HepG2 (cell line): ENCODE data around the gene DLX6. TPM values are rescaled to one million over a fixed set of nuclear protein-coding genes. Genes with fewer than 3 reads are reported as not detected.

Source experiments
- CREB1 ChIP-seq, 2 experiments: fragments of 450-650 bp in 1 of 2; IDR thresholded peaks; 2 replicates each; pipeline ENCODE4 v1.6.1; 2016 to 2017; ENCODE audit warnings: control low read depth in 1 of 2, mild to moderate bottlenecking in 1 of 2, missing compliant biosample characterization in 1 of 2, missing genetic modification characterization in 1 of 2
- FOXA1 ChIP-seq, 2 experiments: fragments of 450-650 bp in 1 of 2; sonication (generic) in 1 of 2; formaldehyde crosslinking in 1 of 2; IDR thresholded peaks; 2 replicates each; pipeline versions ENCODE4 v1.4.0 to v1.6.1; 2016 to 2020; ENCODE audit warnings: missing genetic modification reagents in 1 of 2
- HDAC1 ChIP-seq: sonication (generic); formaldehyde crosslinking; IDR thresholded peaks from 2 replicates; pipeline ENCODE4 v1.5.1; 2020; ENCODE audit warnings: mild to moderate bottlenecking, missing genetic modification reagents
- KDM6A ChIP-seq: IDR thresholded peaks from 2 replicates; pipeline ENCODE4 v1.6.1; 2016; ENCODE audit warnings: low read depth
- MYC ChIP-seq: sonication (generic); formaldehyde crosslinking; IDR thresholded peaks from 2 replicates; pipeline ENCODE4 v1.9.0; 2021; ENCODE audit warnings: missing genetic modification reagents, borderline replicate concordance
- NFRKB ChIP-seq: fragments of 450-650 bp; IDR thresholded peaks from 2 replicates; pipeline ENCODE4 v1.6.1; 2017
- RNF2 ChIP-seq: fragments of 450-650 bp; conservative IDR thresholded peaks from 2 replicates; pipeline ENCODE4 v1.6.1; 2016; ENCODE audit warnings: low read depth
- SPEN ChIP-seq: sonication (generic); formaldehyde crosslinking; IDR thresholded peaks from 2 replicates; pipeline ENCODE4 v1.5.1; 2020; ENCODE audit warnings: low read depth, mild to moderate bottlenecking, missing genetic modification reagents
- TCF7L2 ChIP-seq: IDR thresholded peaks from 2 replicates; pipeline ENCODE4 v1.6.1; 2011; ENCODE audit warnings: mild to moderate bottlenecking, low read depth, low read length, moderate library complexity
- ZNF782 ChIP-seq: sonication (generic); formaldehyde crosslinking; IDR thresholded peaks from 2 replicates; pipeline ENCODE4 v1.4.0; 2020; ENCODE audit warnings: missing genetic modification reagents, mild to moderate bottlenecking, borderline replicate concordance
- polyA plus RNA-seq, 8 experiments: library from polyadenylated mRNA; depleted of rRNA in 3 of 8; stranded (reverse) in 7 of 8; unstranded in 1 of 8; fragments of >200 nt; fragmentation: Illumina TruSeq in 4 of 8; extraction: Trizol in 4 of 8; gene quantifications; 2 replicates each; pipeline versions ENCODE4 v1.2.1 to v1.2.3, GENCODE V29; 2011 to 2016; ENCODE audit warnings: low read depth in 4 of 8, missing spikeins in 1 of 8, mixed read lengths in 1 of 8; ENCODE audit not compliant: insufficient read depth in 1 of 8
- total RNA-seq, 5 experiments: library from RNA; depleted of rRNA; stranded (reverse); fragments of >200 nt; fragmentation: Illumina TruSeq; extraction: Trizol; gene quantifications; 2 replicates each; pipeline ENCODE4 v1.2.3, GENCODE V29; 2016; ENCODE audit warnings: low read depth in 1 of 5
- TF ChIP-seq, protein P1 (sequence below): sonication (generic); formaldehyde crosslinking; IDR thresholded peaks from one replicate; pipeline ENCODE4 v1.5.1; 2020; ENCODE audit warnings: mild to moderate bottlenecking, missing genetic modification reagents; ENCODE audit errors: not compliant biosample characterization
- TF ChIP-seq, protein P2 (sequence below): sonication (generic); formaldehyde crosslinking; IDR thresholded peaks from 2 replicates; pipeline ENCODE4 v1.5.0; 2020; ENCODE audit warnings: mild to moderate bottlenecking, missing genetic modification reagents
- TF ChIP-seq, protein P3 (sequence below): IDR thresholded peaks from 2 replicates; pipeline ENCODE4 v1.6.1; 2012; ENCODE audit warnings: low read length, improper control_type of control experiment
- TF ChIP-seq, protein P4 (sequence below): sonication (generic); formaldehyde crosslinking; IDR thresholded peaks from 2 replicates; pipeline ENCODE4 v1.9.0; 2022; ENCODE audit warnings: missing genetic modification reagents, mild to moderate bottlenecking, borderline replicate concordance

The DLX6 gene
- total and polyA plus RNA-seq, 2 of the 13 experiments (the other 11 are each of a cell fraction or from before 2014, with no cell fraction given) = 3.5 to 5.5 TPM

DNA sequence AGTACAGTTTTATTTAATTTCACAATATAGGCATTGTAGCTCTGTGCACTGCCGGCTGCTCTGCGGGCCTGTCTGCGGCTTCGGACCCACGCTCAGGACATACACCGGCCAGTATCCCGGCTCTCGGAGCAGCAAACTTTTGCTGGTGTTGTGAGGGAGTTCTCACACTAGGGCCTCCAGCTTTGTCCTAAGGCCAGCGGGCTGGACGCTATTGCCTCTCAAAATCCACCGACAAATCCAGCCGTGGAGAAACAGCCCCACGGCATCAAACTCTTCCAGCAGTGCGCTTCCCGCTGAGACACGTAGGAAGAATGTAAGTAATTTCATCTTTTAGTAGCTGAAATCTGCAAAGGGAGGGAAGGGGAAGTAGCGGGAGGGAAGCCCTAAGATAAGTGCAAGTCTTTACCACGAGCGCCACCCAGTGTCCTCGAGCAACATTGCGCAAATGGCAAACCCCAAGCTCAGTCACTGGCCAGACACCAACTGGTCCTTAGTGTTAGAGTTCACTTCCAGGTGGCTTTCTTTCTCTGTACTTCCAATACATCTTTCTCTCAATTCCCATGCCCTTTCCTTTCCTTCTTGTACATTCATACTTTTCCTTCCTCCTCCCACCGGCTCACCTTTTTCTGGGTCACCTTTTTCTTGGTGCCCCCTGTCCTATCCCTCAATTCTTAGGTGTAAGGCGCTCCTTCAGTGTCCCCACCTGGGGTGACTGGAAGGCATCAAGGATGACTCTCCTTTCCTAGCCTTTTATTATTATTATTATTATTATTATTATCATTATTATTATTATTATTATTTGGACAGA, 22.3 kb downstream of the DLX6 start (continued):
- TF ChIP-seq, protein P1, sequence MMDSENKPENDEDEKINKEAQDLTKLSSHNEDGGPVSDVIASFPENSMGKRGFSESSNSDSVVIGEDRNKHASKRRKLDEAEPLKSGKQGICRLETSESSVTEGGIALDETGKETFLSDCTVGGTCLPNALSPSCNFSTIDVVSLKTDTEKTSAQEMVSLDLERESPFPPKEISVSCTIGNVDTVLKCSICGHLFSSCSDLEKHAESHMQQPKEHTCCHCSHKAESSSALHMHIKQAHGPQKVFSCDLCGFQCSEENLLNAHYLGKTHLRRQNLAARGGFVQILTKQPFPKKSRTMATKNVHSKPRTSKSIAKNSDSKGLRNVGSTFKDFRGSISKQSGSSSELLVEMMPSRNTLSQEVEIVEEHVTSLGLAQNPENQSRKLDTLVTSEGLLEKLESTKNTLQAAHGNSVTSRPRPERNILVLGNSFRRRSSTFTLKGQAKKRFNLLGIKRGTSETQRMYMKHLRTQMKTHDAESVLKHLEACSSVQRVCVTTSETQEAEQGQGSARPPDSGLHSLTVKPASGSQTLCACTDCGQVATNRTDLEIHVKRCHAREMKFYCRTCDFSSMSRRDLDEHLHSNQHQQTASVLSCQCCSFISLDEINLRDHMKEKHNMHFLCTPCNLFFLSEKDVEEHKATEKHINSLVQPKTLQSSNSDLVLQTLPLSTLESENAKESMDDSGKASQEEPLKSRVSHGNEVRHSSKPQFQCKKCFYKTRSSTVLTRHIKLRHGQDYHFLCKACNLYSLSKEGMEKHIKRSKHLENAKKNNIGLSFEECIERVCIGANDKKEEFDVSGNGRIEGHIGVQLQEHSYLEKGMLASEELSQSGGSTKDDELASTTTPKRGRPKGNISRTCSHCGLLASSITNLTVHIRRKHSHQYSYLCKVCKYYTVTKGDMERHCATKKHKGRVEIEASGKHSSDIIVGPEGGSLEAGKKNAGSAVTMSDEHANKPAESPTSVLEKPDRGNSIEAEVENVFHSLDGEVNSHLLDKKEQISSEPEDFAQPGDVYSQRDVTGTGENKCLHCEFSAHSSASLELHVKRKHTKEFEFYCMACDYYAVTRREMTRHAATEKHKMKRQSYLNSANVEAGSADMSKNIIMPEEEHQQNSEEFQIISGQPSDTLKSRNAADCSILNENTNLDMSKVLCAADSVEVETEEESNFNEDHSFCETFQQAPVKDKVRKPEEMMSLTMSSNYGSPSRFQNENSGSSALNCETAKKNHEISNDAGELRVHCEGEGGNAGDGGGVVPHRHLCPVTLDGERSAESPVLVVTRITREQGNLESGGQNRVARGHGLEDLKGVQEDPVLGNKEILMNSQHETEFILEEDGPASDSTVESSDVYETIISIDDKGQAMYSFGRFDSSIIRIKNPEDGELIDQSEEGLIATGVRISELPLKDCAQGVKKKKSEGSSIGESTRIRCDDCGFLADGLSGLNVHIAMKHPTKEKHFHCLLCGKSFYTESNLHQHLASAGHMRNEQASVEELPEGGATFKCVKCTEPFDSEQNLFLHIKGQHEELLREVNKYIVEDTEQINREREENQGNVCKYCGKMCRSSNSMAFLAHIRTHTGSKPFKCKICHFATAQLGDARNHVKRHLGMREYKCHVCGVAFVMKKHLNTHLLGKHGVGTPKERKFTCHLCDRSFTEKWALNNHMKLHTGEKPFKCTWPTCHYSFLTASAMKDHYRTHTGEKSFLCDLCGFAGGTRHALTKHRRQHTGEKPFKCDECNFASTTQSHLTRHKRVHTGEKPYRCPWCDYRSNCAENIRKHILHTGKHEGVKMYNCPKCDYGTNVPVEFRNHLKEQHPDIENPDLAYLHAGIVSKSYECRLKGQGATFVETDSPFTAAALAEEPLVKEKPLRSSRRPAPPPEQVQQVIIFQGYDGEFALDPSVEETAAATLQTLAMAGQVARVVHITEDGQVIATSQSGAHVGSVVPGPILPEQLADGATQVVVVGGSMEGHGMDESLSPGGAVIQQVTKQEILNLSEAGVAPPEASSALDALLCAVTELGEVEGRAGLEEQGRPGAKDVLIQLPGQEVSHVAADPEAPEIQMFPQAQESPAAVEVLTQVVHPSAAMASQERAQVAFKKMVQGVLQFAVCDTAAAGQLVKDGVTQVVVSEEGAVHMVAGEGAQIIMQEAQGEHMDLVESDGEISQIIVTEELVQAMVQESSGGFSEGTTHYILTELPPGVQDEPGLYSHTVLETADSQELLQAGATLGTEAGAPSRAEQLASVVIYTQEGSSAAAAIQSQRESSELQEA = no peak
- no peak for TF ChIP-seq FOXA1 (IDR thresholded peaks at IDR 0.05)
- TF ChIP-seq FOXA1 (CRISPR knock-in tag; IDR thresholded peaks at IDR 0.05) = 0 out of 2 replicates have a peak, but pooled peaks have one; percentile 18
- no peak for TF ChIP-seq KDM6A (CRISPR knock-in tag)
- TF ChIP-seq ZNF782 (CRISPR knock-in tag) = no peak
- no peak for TF ChIP-seq NFRKB
- no peak for TF ChIP-seq RNF2
- no peak for TF ChIP-seq TCF7L2
- TF ChIP-seq, protein P2, sequence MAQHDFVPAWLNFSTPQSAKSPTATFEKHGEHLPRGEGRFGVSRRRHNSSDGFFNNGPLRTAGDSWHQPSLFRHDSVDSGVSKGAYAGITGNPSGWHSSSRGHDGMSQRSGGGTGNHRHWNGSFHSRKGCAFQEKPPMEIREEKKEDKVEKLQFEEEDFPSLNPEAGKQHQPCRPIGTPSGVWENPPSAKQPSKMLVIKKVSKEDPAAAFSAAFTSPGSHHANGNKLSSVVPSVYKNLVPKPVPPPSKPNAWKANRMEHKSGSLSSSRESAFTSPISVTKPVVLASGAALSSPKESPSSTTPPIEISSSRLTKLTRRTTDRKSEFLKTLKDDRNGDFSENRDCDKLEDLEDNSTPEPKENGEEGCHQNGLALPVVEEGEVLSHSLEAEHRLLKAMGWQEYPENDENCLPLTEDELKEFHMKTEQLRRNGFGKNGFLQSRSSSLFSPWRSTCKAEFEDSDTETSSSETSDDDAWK = no peak
- TF ChIP-seq, protein P3, sequence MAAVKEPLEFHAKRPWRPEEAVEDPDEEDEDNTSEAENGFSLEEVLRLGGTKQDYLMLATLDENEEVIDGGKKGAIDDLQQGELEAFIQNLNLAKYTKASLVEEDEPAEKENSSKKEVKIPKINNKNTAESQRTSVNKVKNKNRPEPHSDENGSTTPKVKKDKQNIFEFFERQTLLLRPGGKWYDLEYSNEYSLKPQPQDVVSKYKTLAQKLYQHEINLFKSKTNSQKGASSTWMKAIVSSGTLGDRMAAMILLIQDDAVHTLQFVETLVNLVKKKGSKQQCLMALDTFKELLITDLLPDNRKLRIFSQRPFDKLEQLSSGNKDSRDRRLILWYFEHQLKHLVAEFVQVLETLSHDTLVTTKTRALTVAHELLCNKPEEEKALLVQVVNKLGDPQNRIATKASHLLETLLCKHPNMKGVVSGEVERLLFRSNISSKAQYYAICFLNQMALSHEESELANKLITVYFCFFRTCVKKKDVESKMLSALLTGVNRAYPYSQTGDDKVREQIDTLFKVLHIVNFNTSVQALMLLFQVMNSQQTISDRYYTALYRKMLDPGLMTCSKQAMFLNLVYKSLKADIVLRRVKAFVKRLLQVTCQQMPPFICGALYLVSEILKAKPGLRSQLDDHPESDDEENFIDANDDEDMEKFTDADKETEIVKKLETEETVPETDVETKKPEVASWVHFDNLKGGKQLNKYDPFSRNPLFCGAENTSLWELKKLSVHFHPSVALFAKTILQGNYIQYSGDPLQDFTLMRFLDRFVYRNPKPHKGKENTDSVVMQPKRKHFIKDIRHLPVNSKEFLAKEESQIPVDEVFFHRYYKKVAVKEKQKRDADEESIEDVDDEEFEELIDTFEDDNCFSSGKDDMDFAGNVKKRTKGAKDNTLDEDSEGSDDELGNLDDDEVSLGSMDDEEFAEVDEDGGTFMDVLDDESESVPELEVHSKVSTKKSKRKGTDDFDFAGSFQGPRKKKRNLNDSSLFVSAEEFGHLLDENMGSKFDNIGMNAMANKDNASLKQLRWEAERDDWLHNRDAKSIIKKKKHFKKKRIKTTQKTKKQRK = no peak
- no peak for TF ChIP-seq MYC (CRISPR knock-in tag)
- no peak for TF ChIP-seq CREB1 (IDR thresholded peaks at IDR 0.05)
- no peak for TF ChIP-seq CREB1 (CRISPR knock-in tag; IDR thresholded peaks at IDR 0.05)
- no peak for TF ChIP-seq HDAC1 (CRISPR knock-in tag)
- TF ChIP-seq, protein P4, sequence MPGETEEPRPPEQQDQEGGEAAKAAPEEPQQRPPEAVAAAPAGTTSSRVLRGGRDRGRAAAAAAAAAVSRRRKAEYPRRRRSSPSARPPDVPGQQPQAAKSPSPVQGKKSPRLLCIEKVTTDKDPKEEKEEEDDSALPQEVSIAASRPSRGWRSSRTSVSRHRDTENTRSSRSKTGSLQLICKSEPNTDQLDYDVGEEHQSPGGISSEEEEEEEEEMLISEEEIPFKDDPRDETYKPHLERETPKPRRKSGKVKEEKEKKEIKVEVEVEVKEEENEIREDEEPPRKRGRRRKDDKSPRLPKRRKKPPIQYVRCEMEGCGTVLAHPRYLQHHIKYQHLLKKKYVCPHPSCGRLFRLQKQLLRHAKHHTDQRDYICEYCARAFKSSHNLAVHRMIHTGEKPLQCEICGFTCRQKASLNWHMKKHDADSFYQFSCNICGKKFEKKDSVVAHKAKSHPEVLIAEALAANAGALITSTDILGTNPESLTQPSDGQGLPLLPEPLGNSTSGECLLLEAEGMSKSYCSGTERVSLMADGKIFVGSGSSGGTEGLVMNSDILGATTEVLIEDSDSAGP = no peak; the same call in 1 of the 2 replicates
- no peak for TF ChIP-seq SPEN (CRISPR knock-in tag)
